Stomach (tissue), 9 donors: ENCODE measurements around the gene NEDD4L. TPM values are rescaled to one million over a fixed set of nuclear protein-coding genes. Genes with fewer than 3 reads are reported as not detected.

Experiments
- DNase-seq, 2 donors: peaks; one replicate each; pipeline versions ENCODE4 v3.0.0 to v3.0.0-alpha.2; 2013 to 2019
- H3K27ac ChIP-seq, 5 donors: fragments of 200-600 bp in 4 of 5; sonication (generic) in 4 of 5; one replicate each; pipeline ENCODE4 v1.5.1; 2013 to 2019; ENCODE audit warnings: mild to moderate bottlenecking in 1 of 5, moderate library complexity in 1 of 5
- H3K27me3 ChIP-seq, 3 donors: fragments of 200-600 bp; sonication (generic); one replicate each; pipeline ENCODE4 v1.5.1; 2017 to 2019; ENCODE audit warnings: mixed run types in 1 of 3
- H3K36me3 ChIP-seq, 4 donors: fragments of 200-600 bp; sonication (generic); 1 replicate in 3 of 4; 2 replicates in 1 of 4; pipeline ENCODE4 v1.5.1; 2016 to 2019
- H3K4me1 ChIP-seq, 4 donors: fragments of 200-600 bp; sonication (generic); one replicate each; pipeline ENCODE4 v1.5.1; 2016 to 2019
- H3K4me3 ChIP-seq, 4 donors: fragments of 200-600 bp; sonication (generic) in 3 of 4; one replicate each; pipeline ENCODE4 v1.5.1; 2016 to 2019; ENCODE audit warnings: mild to moderate bottlenecking in 1 of 4
- H3K9me3 ChIP-seq, 4 donors: fragments of 200-600 bp; sonication (generic); one replicate each; pipeline ENCODE4 v1.5.1; 2016 to 2019
- CTCF ChIP-seq, 7 experiments: fragments of 450-650 bp in 4 of 7; fragments of 200-600 bp in 3 of 7; sonication (generic) in 3 of 7; IDR thresholded peaks; one replicate each; pipeline ENCODE4 v1.5.1; 2016 to 2019; ENCODE audit warnings: antibody characterized with exemption in 7 of 7, control low read depth in 2 of 7, mild to moderate bottlenecking in 1 of 7
- EP300 ChIP-seq: sonication (generic); formaldehyde crosslinking; IDR thresholded peaks from one replicate; pipeline ENCODE4 v1.6.1; 2017; ENCODE audit warnings: antibody characterized with exemption
- POLR2A ChIP-seq, 4 donors: fragments of 450-650 bp; IDR thresholded peaks; one replicate each; pipeline ENCODE4 v1.6.1; 2016; ENCODE audit warnings: antibody characterized with exemption in 4 of 4, control low read depth in 2 of 4, mild to moderate bottlenecking in 1 of 4, moderate library complexity in 1 of 4
- POLR2AphosphoS5 ChIP-seq, 3 donors: sonication (generic); formaldehyde crosslinking; IDR thresholded peaks; one replicate each; pipeline ENCODE4 v1.6.1; 2016; ENCODE audit warnings: antibody characterized with exemption in 3 of 3
- WGBS, 5 donors: extraction: QIAGEN DNeasy Blood & Tissue Kit in 3 of 5; methylation state at CpG; one replicate each; pipeline versions ENCODE4 v1.1.5 to v1.1.7; 2013 to 2018; 5-methylcytosine and 5-hydroxymethylcytosine counted together
- intact Hi-C: fragments of 100-400 bp; cut with DNase I; formaldehyde crosslinking; loops from one replicate; pipeline ENCODE4 v1.15.1; 2023; ENCODE audit warnings: low total_unique reads
- polyA plus RNA-seq, 3 donors: library from polyadenylated mRNA; stranded (reverse); fragments of 200-250 nt; gene quantifications; one replicate each; pipeline ENCODE4 v1.2.3, GENCODE V29; 2013
- total RNA-seq, 5 donors: library from RNA; depleted of rRNA; stranded (reverse); fragments of >200 nt; gene quantifications; one replicate each; pipeline versions ENCODE4 v1.1.0 to v1.2.3, GENCODE V29; 2014 to 2016
- donor health status: healthy with polysubstance abuse.
- donor health status: Bipolar disorder and iron deficiency.
- donor health status: healthy.

Gene NEDD4L
- total and polyA plus RNA-seq, 8 donors, result 46.1 to 315 (median 129) TPM

GRCh38 chr18:58041633-58042032, 2.4 kb upstream of the NEDD4L start:
- no peaks in the 10 kb centered on the region for H3K9me3 ChIP-seq
- peak in 1 of 2 donors; percentile 65 for DNase-seq
- peaks cover 0 to 7% (median 0%) of the 10 kb centered on the region in 3 donors for H3K27me3 ChIP-seq
- intact Hi-C loops, result loop anchor here (10.0 kb wide), 1 partner anchor 83 kb away; no protein-coding TSS in a partner anchor
- no peaks in the 10 kb centered on the region for H3K36me3 ChIP-seq
- H3K4me3 ChIP-seq, result no peak overlapping the region
- no peak overlapping the region for H3K27ac ChIP-seq
- peaks cover 2 to 31% (median 22%) of the 10 kb centered on the region in 4 donors for H3K4me1 ChIP-seq
- 21 to 47% (median 28%) methylated on average over 4 of the region's 4 CpGs for WGBS, 5 donors
- no peak for TF ChIP-seq POLR2A (IDR thresholded peaks at IDR 0.05)
- TF ChIP-seq EP300, result no peak
- peak in 1 of 3 donors; percentile 10 for TF ChIP-seq POLR2AphosphoS5 (IDR thresholded peaks at IDR 0.05)
- no peak for TF ChIP-seq CTCF (IDR thresholded peaks at IDR 0.05)

GRCh38 chr18:58042826-58043490, 1.1 kb upstream of the NEDD4L start:
- DNase-seq, result peak in 1 of 2 donors; percentile 59
- 7 to 10% (median 9%) methylated on average over 19 of the region's 19 CpGs for WGBS, 5 donors
- Histone ChIP-seq H3K27me3 (peaks cover 0 to 7% (median 0%) of the 10 kb centered on the region in 3 donors), H3K9me3 (no peaks in the 10 kb centered on the region), H3K36me3 (no peaks in the 10 kb centered on the region), H3K4me3 (peak overlapping the region; percentile 61 to 94 (median 90)), H3K27ac (peak overlapping the region; percentile 83 to 97 (median 95)), H3K4me1 (peaks cover 6 to 44% (median 29%) of the 10 kb centered on the region in 4 donors)
- intact Hi-C loops, result loop anchor here (10.0 kb wide), 1 partner anchor 82 kb away; no protein-coding TSS in a partner anchor
- no peak for TF ChIP-seq POLR2A (IDR thresholded peaks at IDR 0.05)
- no peak for TF ChIP-seq POLR2AphosphoS5 (IDR thresholded peaks at IDR 0.05)
- TF ChIP-seq EP300, result no peak
- TF ChIP-seq CTCF (IDR thresholded peaks at IDR 0.05), result no peak

GRCh38 chr18:58044370-58045241, 580 bp downstream of the NEDD4L start:
- H3K36me3 ChIP-seq, result no peaks in the 10 kb centered on the region
- intact Hi-C loops, result loop anchor here (10.0 kb wide), 1 partner anchor 80 kb away; no protein-coding TSS in a partner anchor
- peaks cover 0 to 7% (median 0%) of the 10 kb centered on the region in 3 donors for H3K27me3 ChIP-seq
- 0 to 1% (median 1%) methylated on average over 10 to 94 of the region's 94 CpGs for WGBS, 5 donors
- H3K4me1 ChIP-seq, result peaks cover 9 to 57% (median 34%) of the 10 kb centered on the region in 4 donors
- H3K27ac ChIP-seq, result peak overlapping the region; percentile 83 to 97 (median 95)
- H3K9me3 ChIP-seq, result no peaks in the 10 kb centered on the region
- peak; percentile 52 to 77 for DNase-seq
- H3K4me3 ChIP-seq, result peak overlapping the region; percentile 61 to 94 (median 90)
- no peak for TF ChIP-seq CTCF (IDR thresholded peaks at IDR 0.05)
